ENCODE data around the gene PPP2R5A. TPM values are rescaled to one million over a fixed set of nuclear protein-coding genes. Genes with fewer than 3 reads are reported as not detected.
"Not testable (repeated sequence)": the region's sequence is repeated elsewhere in the genome, so short reads cannot be mapped to it uniquely, and the experiment has no call there.

The PPP2R5A gene
- total RNA-seq, 1 donor from 2014 or later: 20.6 TPM

GRCh38 chr1:212377644-212378043 lies 92.4 kb downstream of the PPP2R5A start:
- Mint-ChIP-seq H3K4me3 (no peak overlapping the region), H3K4me1 (ENCODE audit: unreplicated experiment) (no peaks in the 10 kb centered on the region), H3K36me3 (peaks cover 42% of the 10 kb centered on the region)

GRCh38 chr1:212379366-212379765 lies 94.2 kb downstream of the PPP2R5A start:
- Mint-ChIP-seq H3K27me3 (no peaks in the 10 kb centered on the region), H3K36me3 (peaks cover 31% of the 10 kb centered on the region), H3K4me3 (no peak overlapping the region), H3K27ac (no peak overlapping the region), H3K9me3 (no peaks in the 10 kb centered on the region), H3K4me1 (ENCODE audit: unreplicated experiment) (no peaks in the 10 kb centered on the region)
- DNase-seq (ENCODE audit: extremely low spot score, unreplicated experiment): no peak
- no peak for TF ChIP-seq CTCF (conservative IDR thresholded peaks at IDR 0.05)

More at GRCh38 chr1:212377644-212378043, 92.4 kb downstream of the PPP2R5A start:
- no peak for DNase-seq (ENCODE audit: extremely low spot score, unreplicated experiment)
- Mint-ChIP-seq H3K9me3 (no peaks in the 10 kb centered on the region), H3K27me3 (no peaks in the 10 kb centered on the region), H3K27ac (no peak overlapping the region)
- no peak for TF ChIP-seq CTCF (conservative IDR thresholded peaks at IDR 0.05)

DNA sequence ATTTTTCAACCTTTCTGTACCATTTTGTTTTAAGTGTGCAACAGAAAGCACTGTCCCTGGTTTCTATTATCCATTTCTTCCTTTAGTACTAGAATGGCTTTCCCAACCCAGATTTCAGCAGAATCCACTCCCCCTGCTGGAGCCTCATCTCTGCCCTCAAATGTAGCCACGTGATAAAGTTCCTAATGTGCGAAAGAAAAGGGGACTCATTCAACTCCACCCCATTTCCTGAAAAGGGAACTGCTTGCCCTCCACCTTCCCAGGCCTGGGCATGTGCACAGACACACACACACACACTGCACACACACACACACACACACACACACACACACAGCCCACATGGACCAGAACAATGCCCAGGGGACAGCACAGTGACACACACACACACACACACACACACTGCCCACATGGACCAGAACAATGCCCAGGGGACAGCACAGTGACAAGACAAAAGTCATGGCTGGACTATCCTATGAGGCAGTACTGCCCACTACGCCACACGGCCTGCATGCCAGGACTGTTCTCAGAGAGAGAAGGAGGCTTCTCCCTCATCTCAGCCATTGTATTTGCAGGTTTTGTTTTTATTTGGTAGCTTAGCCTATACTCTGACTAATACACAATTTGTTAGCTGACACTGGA lies 96.3 kb downstream of the PPP2R5A start:
- Mint-ChIP-seq H3K4me3 (no peak overlapping the region), H3K36me3 (peaks cover 29% of the 10 kb centered on the region), H3K27me3 (no peaks in the 10 kb centered on the region), H3K27ac (no peak overlapping the region), H3K9me3 (no peaks in the 10 kb centered on the region), H3K4me1 (ENCODE audit: unreplicated experiment) (no peaks in the 10 kb centered on the region)
- no peak for TF ChIP-seq CTCF (conservative IDR thresholded peaks at IDR 0.05)
- no peak for DNase-seq (ENCODE audit: extremely low spot score, unreplicated experiment)

DNA sequence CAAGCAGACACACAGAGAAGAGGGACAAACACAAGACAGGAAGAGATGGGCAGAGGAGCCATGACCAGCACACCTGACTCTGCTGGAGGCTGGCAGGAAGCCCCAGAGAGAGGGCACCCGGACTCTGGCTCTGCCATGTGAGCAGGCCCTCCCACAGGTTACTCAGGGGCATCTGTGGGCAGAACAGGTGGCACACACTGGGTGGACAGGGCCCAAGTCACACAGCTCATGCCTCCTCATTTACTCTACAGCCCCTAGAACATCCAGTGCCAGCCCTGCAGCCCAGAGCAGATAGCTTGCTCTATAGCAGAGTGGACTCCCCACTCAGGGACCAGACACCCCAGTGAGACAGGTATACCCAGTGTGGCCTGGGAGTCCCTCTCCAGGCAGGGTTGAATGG lies 100.8 kb downstream of the PPP2R5A start:
- DNase-seq (ENCODE audit: extremely low spot score, unreplicated experiment): no peak
- no peaks in the 10 kb centered on the region for H3K9me3 Mint-ChIP-seq
- no peak overlapping the region for H3K27ac Mint-ChIP-seq
- H3K4me3 Mint-ChIP-seq: no peak overlapping the region
- TF ChIP-seq CTCF (conservative IDR thresholded peaks at IDR 0.05): no peak
- H3K27me3 Mint-ChIP-seq: no peaks in the 10 kb centered on the region
- H3K36me3 Mint-ChIP-seq: peaks cover 38% of the 10 kb centered on the region
- H3K4me1 Mint-ChIP-seq (ENCODE audit: unreplicated experiment): no peaks in the 10 kb centered on the region

GRCh38 chr1:212388985-212389716 lies 103.9 kb downstream of the PPP2R5A start:
- Mint-ChIP-seq H3K27ac (no peak overlapping the region), H3K36me3 (peaks cover 42% of the 10 kb centered on the region), H3K27me3 (no peaks in the 10 kb centered on the region), H3K9me3 (no peaks in the 10 kb centered on the region), H3K4me1 (ENCODE audit: unreplicated experiment) (no peaks in the 10 kb centered on the region), H3K4me3 (no peak overlapping the region)
- TF ChIP-seq CTCF (conservative IDR thresholded peaks at IDR 0.05): no peak
- DNase-seq (ENCODE audit: extremely low spot score, unreplicated experiment): no peak

- H3K36me3 Mint-ChIP-seq: peaks cover 44% of the 10 kb centered on the region
- not testable (repeated sequence) for H3K9me3 Mint-ChIP-seq; H3K4me1 Mint-ChIP-seq (ENCODE audit: unreplicated experiment); DNase-seq (ENCODE audit: extremely low spot score, unreplicated experiment); H3K27ac Mint-ChIP-seq; H3K4me3 Mint-ChIP-seq; H3K27me3 Mint-ChIP-seq
These were observed 110.6 kb downstream of the PPP2R5A start for GRCh38 chr1:212395678-212396437.
